Colon (tissue), 2 donors: ENCODE data around the gene IFNA5.

ENCODE experiments used
- FAIRE-seq: peaks from 2 replicates; lab custom pipeline; 2012; peaks lifted over from hg19 to GRCh38; lab: Jason Lieb, UNC
- donor health status: control.
- donor health status: control.

The IFNA5 gene

DNA sequence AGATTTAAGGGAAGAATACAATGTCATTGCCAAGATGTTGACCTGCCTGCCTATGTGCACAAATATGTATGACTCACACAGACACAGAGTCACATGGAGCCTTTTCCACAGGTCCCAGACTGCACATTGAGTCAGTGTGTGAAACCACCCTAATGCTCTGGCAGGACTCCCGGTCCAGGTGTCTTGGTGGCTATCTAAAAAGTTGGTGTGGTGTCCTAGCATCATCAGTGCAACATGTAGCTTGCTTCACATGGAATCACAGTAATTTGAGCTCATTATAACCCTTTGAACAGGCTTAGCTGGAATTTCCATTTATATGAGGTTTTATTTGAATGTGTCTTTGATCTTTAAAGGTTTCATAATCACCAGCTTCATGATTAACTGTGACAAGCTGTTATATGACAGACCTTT, 10.7 kb downstream of the IFNA5 start:
- FAIRE-seq = no peak

DNA sequence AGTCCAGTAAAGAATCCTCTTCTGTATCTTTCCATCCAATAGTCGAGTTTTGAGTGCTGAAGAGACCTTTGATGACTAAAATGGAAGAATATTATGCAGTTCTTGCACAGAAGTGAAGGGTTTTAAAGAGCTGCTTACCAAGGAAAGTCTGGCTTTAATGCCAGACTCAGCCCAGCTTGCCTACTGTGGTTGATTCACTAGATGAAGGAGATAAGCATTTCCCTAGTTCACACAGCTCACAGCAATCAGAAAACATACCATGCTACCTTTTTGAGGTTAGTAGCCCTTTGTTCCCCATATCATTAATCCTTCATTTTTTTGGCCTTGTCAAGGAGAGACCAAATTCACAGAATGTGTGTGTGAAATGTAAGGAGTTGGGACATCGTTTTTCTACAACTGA, 15.3 kb downstream of the IFNA5 start:
- FAIRE-seq = no peak

DNA sequence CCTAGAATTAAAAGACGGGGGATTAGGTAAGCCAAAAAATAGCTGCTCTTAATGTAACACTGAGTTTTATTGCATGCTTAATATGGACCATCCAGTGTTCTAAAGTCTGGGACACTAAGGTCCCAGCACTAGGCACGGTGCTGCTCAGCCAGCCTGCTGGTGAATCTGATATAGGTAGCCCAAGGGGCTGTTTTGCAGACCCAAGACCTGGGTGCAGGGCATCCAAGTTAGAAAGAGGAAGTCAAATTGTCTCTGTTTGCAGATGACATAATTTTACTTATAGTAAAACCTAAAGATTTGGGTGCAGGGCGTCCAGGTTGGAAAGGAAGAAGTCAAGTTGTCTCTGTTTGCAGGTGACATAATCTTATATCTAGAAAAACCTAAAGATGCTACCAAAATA, 17.8 kb downstream of the IFNA5 start:
- FAIRE-seq = no peak

DNA sequence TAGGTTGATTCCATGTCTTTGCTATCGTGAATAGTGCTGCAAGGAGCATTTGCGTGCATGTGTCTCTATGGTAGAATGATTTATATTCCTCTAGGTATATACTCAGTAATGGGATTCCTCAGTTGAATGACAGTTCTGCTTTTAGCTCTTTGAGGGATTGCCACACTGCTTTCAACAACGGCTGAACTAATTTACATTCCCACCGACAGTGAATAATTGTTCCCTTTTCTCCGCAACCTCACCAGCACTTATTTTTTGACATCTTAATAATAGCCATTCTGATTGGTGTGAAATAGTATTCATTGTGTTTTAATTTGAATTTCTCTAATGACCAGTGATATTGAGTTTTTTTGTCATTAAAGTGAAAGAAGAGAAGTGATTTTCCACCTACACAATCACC, 18.5 kb downstream of the IFNA5 start:
- FAIRE-seq = no peak

DNA sequence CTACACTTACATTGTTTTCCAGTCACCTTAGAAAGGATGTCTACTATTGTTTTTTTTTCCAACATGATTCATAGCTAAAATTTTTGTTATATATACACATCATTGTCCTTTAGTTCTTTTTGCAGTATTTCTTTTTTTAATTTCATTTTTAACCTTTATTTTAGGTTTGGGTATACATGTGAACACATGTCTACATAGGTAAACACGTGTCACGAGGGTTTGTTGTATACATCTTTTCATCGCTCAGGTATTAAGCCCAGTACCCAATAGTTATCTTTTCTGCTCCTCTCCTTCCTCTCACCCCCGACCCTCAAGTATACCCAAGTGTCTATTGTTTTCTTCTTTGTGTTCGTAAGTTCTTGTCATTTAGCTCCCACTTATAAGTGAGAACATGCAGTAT, 19.0 kb downstream of the IFNA5 start:
- FAIRE-seq = peak; percentile 72

DNA sequence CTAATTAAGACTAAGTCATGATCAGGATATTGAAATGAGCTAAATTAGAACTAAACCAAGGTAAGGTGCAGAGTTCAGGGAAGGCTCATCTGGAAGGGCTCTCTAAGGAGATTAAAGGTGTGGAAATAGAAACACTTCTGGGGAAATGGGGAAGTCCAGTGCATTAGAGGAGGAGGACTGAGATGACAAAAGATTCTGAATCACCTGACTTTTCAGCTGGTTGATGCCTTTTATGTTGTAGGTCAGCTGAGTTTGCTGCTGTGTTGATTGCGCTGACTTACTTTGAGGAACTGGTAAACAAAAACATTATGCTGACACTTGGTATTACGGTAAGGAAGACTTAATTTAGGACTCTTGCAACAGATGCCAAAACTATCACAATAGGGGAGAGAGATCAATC, 23.8 kb downstream of the IFNA5 start:
- no peak for FAIRE-seq

DNA sequence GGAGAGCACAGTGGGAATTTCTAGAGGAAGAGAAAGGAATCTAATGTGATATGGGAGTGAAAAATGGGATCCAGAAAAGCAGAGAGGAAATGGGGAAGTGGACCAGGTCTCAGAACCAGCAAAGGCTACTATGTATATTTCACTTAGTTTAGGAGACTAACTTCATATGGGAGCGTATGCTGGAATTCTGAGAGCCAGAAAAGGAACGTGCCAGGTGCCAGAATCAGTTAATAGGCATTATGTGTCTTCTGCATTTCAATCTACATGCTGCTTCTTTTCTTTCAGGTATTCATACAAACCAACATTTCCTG, 36.8 kb downstream of the IFNA5 start:
- no peak for FAIRE-seq

DNA sequence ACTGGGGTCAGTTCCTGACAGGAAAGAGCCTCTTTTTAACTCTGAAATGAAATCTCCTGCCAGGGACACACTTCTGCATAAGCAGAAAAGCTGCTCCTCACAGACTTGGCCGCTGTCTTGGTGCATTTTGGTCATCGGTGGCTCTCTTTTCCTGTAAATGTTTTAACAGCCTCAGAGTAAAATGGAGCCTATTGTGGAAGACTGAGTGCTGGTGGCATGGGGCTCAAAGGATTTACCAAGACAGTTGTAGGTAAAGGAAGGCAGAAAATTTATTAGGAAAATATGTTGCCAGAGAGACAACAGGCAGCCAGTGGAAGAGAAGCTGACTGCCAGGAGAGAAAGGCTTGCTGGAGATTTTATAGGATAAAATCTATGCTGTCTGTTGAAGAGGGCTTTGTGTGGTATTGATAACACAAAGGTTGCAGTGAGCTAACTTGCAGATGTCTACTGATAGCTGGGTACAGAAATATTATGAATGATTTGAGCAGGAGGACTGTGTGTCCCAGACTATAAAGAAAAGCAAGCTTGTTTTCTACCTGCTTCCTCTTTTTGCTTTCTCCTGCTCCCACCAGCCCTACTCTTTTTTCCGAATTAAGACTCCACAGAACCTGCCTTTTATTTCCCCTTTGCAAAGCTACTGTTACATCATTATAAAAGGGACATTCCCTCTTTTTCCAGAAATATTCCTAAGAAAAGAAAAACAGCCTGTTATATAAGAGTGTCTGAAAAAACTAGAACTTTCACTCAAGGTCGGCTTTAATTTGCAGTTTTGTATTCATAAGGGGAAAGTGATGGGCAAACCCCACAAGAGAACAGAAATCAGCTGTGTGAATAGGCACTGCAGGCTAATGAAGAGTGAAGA, 37.4 kb downstream of the IFNA5 start:
- FAIRE-seq = no peak

DNA sequence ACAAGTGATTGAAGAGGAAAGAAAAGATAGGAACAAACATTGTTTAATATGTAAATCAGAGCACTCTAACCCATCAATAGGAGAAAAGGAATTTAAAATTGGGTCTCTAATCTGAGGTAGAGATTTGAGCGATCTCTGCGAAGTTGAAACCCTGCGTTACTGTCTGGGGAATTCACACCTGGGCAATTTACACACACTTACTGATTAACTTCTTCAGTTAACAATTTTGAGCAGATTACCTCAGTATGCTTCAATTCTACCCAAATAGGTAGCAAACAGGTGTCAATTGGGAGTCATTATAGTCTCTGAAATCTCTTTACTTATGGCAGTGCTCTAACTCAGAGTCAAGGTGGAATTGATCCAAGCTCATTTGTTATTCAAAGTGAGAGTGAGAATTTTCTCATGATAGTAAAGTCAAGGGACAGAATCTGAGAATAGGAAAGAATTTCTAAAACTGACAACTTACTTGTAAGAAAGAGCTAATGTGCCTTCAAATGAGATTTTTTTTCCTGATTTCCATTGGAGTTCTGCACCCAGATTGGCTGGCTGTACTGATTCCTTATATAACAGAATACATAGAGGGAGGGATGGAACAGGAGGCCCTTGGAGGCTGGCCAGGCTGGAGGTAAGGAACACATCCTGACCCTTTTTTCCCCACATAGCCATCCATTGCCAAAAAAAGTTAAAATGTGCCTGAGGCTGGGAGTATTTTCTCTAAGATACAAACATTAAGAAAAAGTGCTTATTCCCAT, 38.2 kb downstream of the IFNA5 start:
- no peak for FAIRE-seq

DNA sequence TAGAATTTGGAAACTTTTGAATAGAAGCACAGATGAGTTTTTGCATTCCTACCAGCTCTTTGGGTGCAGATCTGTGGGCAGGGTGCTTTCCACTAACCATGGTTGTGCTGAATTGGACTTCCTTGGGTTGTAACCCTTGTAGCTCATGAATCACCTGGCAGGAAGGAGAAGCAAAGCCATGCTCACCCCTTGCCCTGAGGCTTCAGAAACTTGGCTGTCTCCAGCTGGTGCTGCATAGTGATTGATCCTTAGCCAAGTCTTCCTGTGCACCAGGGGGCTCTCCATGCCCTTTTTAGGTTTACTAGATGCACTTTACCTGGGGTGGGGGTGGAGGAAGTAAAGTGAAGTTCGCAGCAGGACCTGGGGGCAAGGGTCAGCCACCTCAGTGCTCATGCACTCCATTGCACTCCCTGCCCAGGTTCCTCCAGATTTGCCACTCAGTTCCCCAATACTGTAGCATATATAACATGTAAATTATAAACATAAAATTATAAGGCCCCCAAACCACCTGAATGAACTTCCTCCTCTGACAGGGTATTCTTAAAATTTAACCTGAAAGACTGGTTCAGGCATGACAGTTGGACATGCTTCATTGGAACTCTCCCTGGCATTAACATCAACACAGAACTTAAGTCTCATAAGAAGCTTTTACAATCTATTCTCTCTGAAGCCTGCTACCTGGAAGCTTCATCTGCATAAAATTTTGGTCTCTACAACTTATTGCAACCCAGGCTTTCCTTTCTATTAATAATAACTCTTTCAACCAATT, 39.5 kb downstream of the IFNA5 start:
- no peak for FAIRE-seq

DNA sequence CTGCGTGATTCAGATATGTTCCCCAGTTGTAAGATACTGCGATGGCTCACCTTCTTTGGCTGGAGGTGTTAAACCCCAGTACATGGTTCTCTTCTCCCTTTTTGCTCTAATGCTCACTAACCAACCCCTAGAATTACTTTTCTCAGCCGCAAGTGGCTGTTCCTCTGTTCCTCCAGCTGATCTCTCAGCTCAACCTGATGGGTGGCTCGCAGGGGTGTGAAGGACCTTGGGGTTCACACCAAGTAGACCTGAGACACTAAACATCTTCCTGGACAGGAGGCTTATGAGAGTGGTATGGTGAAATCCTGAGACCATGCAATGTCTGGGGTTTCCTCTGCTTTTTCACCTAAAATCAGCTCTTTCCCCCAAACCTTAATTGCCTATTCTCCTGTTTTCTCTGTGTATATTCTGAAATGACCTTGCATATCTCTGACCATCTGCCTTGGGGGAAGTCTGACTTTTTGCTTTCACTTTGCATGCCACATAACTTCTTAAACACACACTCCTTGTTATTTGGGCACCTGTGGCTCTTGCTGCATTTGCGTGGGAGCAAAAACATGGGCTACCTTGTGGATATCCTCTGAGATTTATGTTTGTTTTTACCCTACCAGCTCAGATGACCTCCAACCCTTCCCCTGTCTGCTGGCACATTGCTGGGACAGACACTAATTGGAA, 49.4 kb downstream of the IFNA5 start:
- no peak for FAIRE-seq
